ENCODE data around the gene MUC12. TPM values are rescaled to one million over a fixed set of nuclear protein-coding genes. Genes with fewer than 3 reads are reported as not detected.
"Not testable (repeated sequence)": the region's sequence is repeated elsewhere in the genome, so short reads cannot be mapped to it uniquely, and the experiment has no call there.

Gene MUC12
- total RNA-seq, 2 experiments from 2014 or later, result not detected

- no peak for ATAC-seq (ENCODE audit: low read depth)
- no peak overlapping the region for H3K4me3 Mint-ChIP-seq
- peaks cover 8% of the 10 kb centered on the region for H3K27me3 Mint-ChIP-seq
These were observed 52.3 kb downstream of the MUC12 start for GRCh38 chr7:101021703-101022102.

DNA sequence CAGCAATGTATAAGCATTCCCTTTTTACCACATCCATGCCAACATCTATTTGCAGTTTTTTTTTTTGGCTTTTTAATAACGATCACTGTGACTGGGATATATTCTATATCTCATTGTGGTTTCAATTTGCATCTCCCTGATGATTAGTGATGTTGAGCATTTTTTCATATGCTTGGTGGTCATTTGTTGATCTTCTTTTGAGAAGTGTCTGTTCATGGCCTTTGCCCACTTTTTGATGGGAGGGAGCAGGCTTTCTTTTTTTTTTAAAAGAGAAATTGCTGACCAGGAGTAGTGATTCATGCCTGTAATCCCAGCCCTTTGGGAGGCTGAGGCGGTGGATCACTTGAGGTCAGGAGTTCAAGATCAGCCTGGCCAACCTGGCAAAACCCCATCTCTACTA, 54.5 kb downstream of the MUC12 start:
- no peak overlapping the region for H3K27ac Mint-ChIP-seq
- ATAC-seq (ENCODE audit: low read depth), result no peak
- H3K4me3 Mint-ChIP-seq, result no peak overlapping the region
- DNase-seq, result no peak
- no peaks in the 10 kb centered on the region for H3K9me3 Mint-ChIP-seq
- POLR2A ChIA-PET, result no interaction called here
- no peaks in the 10 kb centered on the region for H3K4me1 Mint-ChIP-seq
- no peaks in the 10 kb centered on the region for H3K36me3 Mint-ChIP-seq
- peaks cover 10% of the 10 kb centered on the region for H3K27me3 Mint-ChIP-seq

More at GRCh38 chr7:101021703-101022102, 52.3 kb downstream of the MUC12 start:
- no peak for DNase-seq
- H3K36me3 Mint-ChIP-seq, result no peaks in the 10 kb centered on the region
- peaks cover under 1% of the 10 kb centered on the region for H3K4me1 Mint-ChIP-seq
- no peaks in the 10 kb centered on the region for H3K9me3 Mint-ChIP-seq
- no peak overlapping the region for H3K27ac Mint-ChIP-seq
- POLR2A ChIA-PET, result no interaction called here

GRCh38 chr7:101031082-101031481, 61.7 kb downstream of the MUC12 start:
- DNase-seq, result no peak
- Mint-ChIP-seq H3K36me3 (no peaks in the 10 kb centered on the region), H3K9me3 (no peaks in the 10 kb centered on the region), H3K4me3 (no peak overlapping the region), H3K27me3 (peaks cover 2% of the 10 kb centered on the region), H3K4me1 (no peaks in the 10 kb centered on the region), H3K27ac (no peak overlapping the region)
- POLR2A ChIA-PET, result no interaction called here
- ATAC-seq (ENCODE audit: low read depth), result no peak

GRCh38 chr7:101035941-101036340, 66.6 kb downstream of the MUC12 start:
- Mint-ChIP-seq H3K4me1 (no peaks in the 10 kb centered on the region), H3K36me3 (no peaks in the 10 kb centered on the region), H3K9me3 (no peaks in the 10 kb centered on the region), H3K27ac (no peak overlapping the region), H3K4me3 (no peak overlapping the region), H3K27me3 (no peaks in the 10 kb centered on the region)
- DNase-seq, result no peak
- POLR2A ChIA-PET, result no interaction called here
- ATAC-seq (ENCODE audit: low read depth), result no peak

DNA sequence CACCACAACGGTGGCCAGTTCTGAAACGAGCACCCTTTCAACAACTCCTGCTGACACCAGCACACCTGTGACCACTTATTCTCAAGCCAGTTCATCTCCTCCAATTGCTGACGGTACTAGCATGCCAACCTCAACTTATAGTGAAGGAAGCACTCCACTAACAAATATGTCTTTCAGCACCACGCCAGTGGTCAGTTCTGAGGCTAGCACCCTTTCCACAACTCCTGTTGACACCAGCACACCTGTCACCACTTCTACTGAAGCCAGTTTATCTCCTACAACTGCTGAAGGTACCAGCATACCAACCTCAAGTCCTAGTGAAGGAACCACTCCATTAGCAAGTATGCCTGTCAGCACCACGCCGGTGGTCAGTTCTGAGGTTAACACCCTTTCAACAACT, 71.9 kb downstream of the MUC12 start:
- H3K27ac Mint-ChIP-seq; H3K27me3 Mint-ChIP-seq; H3K36me3 Mint-ChIP-seq; POLR2A ChIA-PET; H3K4me3 Mint-ChIP-seq; H3K4me1 Mint-ChIP-seq; DNase-seq; H3K9me3 Mint-ChIP-seq; ATAC-seq (ENCODE audit: low read depth): not testable (repeated sequence)

DNA sequence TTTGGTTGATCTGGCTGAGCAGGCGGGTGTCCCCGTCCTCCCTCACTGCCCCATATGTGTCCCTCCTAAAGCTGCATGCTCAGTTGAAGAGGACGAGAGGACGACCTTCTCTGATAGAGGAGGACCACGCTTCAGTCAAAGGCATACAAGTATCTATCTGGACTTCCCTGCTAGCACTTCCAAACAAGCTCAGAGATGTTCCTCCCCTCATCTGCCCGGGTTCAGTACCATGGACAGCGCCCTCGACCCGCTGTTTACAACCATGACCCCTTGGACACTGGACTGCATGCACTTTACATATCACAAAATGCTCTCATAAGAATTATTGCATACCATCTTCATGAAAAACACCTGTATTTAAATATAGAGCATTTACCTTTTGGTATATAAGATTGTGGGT, 89.0 kb downstream of the MUC12 start:
- Mint-ChIP-seq H3K27ac (no peak overlapping the region), H3K4me1 (no peaks in the 10 kb centered on the region), H3K9me3 (no peaks in the 10 kb centered on the region), H3K4me3 (no peak overlapping the region), H3K27me3 (peaks cover 26% of the 10 kb centered on the region), H3K36me3 (no peaks in the 10 kb centered on the region)
- POLR2A ChIA-PET, result no interaction called here
- ATAC-seq (ENCODE audit: low read depth) (no peak), DNase-seq (peak; percentile 75)

- H3K9me3 Mint-ChIP-seq, result no peaks in the 10 kb centered on the region
- H3K36me3 Mint-ChIP-seq, result no peaks in the 10 kb centered on the region
- H3K4me1 Mint-ChIP-seq, result no peaks in the 10 kb centered on the region
- DNase-seq, result no peak
- ATAC-seq (ENCODE audit: low read depth), result no peak
- POLR2A ChIA-PET, result interaction anchor here (0.6 kb wide), 1 partner anchor 453 kb away, joined by 3 read pairs; no protein-coding TSS in a partner anchor
- H3K4me3 Mint-ChIP-seq, result no peak overlapping the region
- no peak overlapping the region for H3K27ac Mint-ChIP-seq
- H3K27me3 Mint-ChIP-seq, result peaks cover 21% of the 10 kb centered on the region
These were observed 90.2 kb downstream of the MUC12 start for GRCh38 chr7:101059620-101059942.

GRCh38 chr7:101060992-101061391, 91.6 kb downstream of the MUC12 start:
- no peak for DNase-seq
- Mint-ChIP-seq H3K27ac (no peak overlapping the region), H3K4me3 (no peak overlapping the region), H3K4me1 (no peaks in the 10 kb centered on the region), H3K9me3 (no peaks in the 10 kb centered on the region), H3K27me3 (peaks cover 19% of the 10 kb centered on the region), H3K36me3 (no peaks in the 10 kb centered on the region)
- no peak for ATAC-seq (ENCODE audit: low read depth)
- POLR2A ChIA-PET, result no interaction called here

GRCh38 chr7:101064176-101064550, 94.8 kb downstream of the MUC12 start:
- ATAC-seq (ENCODE audit: low read depth); DNase-seq; H3K4me1 Mint-ChIP-seq; H3K9me3 Mint-ChIP-seq; H3K27ac Mint-ChIP-seq; H3K36me3 Mint-ChIP-seq; H3K4me3 Mint-ChIP-seq; POLR2A ChIA-PET: not testable (repeated sequence)
- H3K27me3 Mint-ChIP-seq, result peaks cover 12% of the 10 kb centered on the region

DNA sequence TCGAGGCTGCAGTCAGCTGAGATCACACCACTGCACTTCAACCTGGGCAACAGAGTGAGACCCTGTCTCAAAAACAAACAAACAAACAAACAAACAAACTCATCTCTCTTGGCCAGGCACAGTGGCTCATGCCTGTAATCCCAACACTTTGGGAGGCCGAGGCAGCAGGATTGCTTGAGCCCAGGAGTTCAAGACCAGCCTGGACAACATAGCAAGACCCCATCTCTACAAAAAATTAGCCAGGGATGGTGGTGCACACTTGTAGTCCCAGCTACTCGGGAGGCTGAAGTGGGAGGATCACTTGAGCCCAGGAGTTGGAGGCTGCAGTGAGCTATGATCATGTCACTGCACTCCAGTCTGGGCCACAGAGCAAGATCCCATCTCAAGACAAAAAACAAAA, 95.8 kb downstream of the MUC12 start:
- H3K27me3 Mint-ChIP-seq; H3K36me3 Mint-ChIP-seq; H3K27ac Mint-ChIP-seq; ATAC-seq (ENCODE audit: low read depth); H3K4me1 Mint-ChIP-seq; DNase-seq; H3K4me3 Mint-ChIP-seq; H3K9me3 Mint-ChIP-seq; POLR2A ChIA-PET: not testable (repeated sequence)

DNA sequence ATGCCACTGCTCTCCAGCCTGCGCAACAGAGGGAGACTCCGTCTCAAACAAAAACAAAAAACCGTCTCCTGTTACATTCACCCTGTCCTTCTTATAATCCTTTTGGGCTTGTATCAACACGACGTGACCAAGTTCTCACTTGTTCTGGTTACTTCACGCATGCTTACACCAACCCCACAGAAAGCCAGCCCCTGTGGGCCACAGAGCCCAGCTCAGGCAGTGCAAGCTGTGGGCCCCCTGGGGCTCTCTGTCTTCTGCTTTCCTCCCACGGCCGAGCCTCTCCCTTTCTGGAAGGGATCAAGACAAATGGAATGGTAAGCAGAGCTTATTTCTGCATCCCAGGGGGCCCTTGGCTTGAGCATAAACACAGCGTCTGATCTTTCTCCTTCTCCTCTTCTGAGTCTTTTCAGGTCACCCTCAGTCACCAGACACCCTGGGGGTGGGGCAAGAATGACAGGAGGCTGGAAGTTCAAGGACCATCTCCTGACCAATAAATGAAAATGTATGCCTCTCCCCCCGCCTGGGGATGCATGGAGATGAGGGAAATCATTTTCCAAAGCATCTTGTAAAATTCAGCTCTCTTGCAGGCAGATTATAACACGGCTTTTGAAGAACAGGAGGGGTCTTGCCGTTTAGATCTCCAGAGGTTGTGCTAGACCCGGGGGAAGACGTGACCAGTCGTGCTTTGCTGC, 96.9 kb downstream of the MUC12 start:
- no peak overlapping the region for H3K27ac Mint-ChIP-seq
- DNase-seq (no peak), ATAC-seq (ENCODE audit: low read depth) (no peak)
- POLR2A ChIA-PET, result no interaction called here
- no peaks in the 10 kb centered on the region for H3K36me3 Mint-ChIP-seq
- no peaks in the 10 kb centered on the region for H3K9me3 Mint-ChIP-seq
- no peak overlapping the region for H3K4me3 Mint-ChIP-seq
- peaks cover 14% of the 10 kb centered on the region for H3K27me3 Mint-ChIP-seq
- no peaks in the 10 kb centered on the region for H3K4me1 Mint-ChIP-seq

DNA sequence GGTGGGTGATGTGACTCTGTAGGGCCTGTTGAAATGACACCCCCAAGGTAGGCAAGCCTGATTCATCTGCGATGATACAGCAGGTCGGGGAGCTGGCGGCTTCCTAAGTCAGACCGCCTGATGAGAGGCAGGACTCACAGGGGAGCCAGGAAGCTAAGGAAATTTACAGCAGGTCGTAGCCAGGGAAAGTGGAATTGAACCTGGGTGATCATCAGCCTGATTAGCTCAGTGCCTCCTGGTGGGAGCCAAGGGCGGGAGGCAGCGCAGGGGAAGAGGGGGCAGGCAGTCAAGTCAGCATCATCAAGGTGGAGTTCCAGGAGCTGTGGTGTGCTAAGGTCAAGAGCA, 97.4 kb downstream of the MUC12 start:
- no peaks in the 10 kb centered on the region for H3K36me3 Mint-ChIP-seq
- H3K4me1 Mint-ChIP-seq, result no peaks in the 10 kb centered on the region
- no peak overlapping the region for H3K27ac Mint-ChIP-seq
- no peaks in the 10 kb centered on the region for H3K9me3 Mint-ChIP-seq
- POLR2A ChIA-PET, result no interaction called here
- ATAC-seq (ENCODE audit: low read depth) (no peak), DNase-seq (no peak)
- H3K4me3 Mint-ChIP-seq, result no peak overlapping the region
- H3K27me3 Mint-ChIP-seq, result peaks cover 19% of the 10 kb centered on the region

DNA sequence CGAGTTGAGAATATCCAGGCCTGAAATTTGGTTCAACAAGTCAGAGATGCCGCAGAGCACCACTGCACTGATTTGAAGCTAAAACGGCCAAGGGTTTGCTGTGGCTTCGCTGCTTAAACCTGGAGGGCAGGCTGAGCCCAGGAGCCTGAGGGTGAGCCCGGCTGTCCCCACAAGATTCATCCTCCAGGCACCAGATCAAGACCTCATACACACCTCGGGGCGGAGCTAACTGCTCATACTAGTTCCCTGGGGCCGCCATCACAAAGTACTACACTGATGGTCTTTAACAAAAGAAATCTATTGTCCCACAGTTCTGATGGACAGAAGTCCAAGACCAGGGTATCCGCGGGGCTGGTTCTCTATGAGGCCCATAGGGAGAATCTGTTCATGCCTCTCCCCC, 99.0 kb downstream of the MUC12 start:
- Mint-ChIP-seq H3K4me1 (no peaks in the 10 kb centered on the region), H3K27ac (no peak overlapping the region), H3K9me3 (no peaks in the 10 kb centered on the region), H3K36me3 (no peaks in the 10 kb centered on the region), H3K27me3 (peaks cover 22% of the 10 kb centered on the region), H3K4me3 (no peak overlapping the region)
- POLR2A ChIA-PET, result no interaction called here
- ATAC-seq (ENCODE audit: low read depth) (no peak), DNase-seq (no peak)
